NCI-H69 (cell line): ENCODE results near the gene CD200.
"Not testable (repeated sequence)": the region's sequence is repeated elsewhere in the genome, so short reads cannot be mapped to it uniquely, and the experiment has no call there.

ENCODE experiments used
- DNase-seq: peaks from one replicate; lab custom pipeline; 2025; lab: John Stamatoyannopoulos, UW

Gene CD200

GRCh38 chr3:112357930-112358780 is 25.2 kb downstream of the CD200 start:
- no peak for DNase-seq

- DNase-seq = no peak
Measured at GRCh38 chr3:112360561-112360960, 27.6 kb downstream of the CD200 start.

GRCh38 chr3:112362221-112362620 is 29.3 kb downstream of the CD200 start:
- no peak for DNase-seq

- DNase-seq = no peak
Measured at GRCh38 chr3:112364291-112364690, 31.3 kb downstream of the CD200 start.

- DNase-seq = no peak
Measured at GRCh38 chr3:112365035-112365434, 32.1 kb downstream of the CD200 start.

GRCh38 chr3:112365636-112366035 is 32.7 kb downstream of the CD200 start:
- DNase-seq = no peak

- DNase-seq = no peak
Measured at GRCh38 chr3:112366522-112366921, 33.6 kb downstream of the CD200 start.

- DNase-seq = no peak
Measured at GRCh38 chr3:112371569-112371968, 38.6 kb downstream of the CD200 start.

- DNase-seq = no peak
Measured at GRCh38 chr3:112372396-112372795, 39.4 kb downstream of the CD200 start.

GRCh38 chr3:112373476-112373875 is 40.5 kb downstream of the CD200 start:
- no peak for DNase-seq

GRCh38 chr3:112373924-112374323 is 41.0 kb downstream of the CD200 start:
- no peak for DNase-seq

GRCh38 chr3:112374333-112374734 is 41.4 kb downstream of the CD200 start:
- no peak for DNase-seq

GRCh38 chr3:112375117-112375516 is 42.2 kb downstream of the CD200 start:
- DNase-seq = no peak

- DNase-seq = no peak
Measured at GRCh38 chr3:112376241-112376911, 43.4 kb downstream of the CD200 start.

GRCh38 chr3:112376992-112377391 is 44.0 kb downstream of the CD200 start:
- no peak for DNase-seq

GRCh38 chr3:112377568-112378071 is 44.7 kb downstream of the CD200 start:
- no peak for DNase-seq

- not testable (repeated sequence) for DNase-seq
Measured at GRCh38 chr3:112378347-112378746, 45.4 kb downstream of the CD200 start.

- DNase-seq = no peak
Measured at GRCh38 chr3:112379020-112379690, 46.2 kb downstream of the CD200 start.

GRCh38 chr3:112381673-112382542 is 49.0 kb downstream of the CD200 start:
- DNase-seq = no peak

- no peak for DNase-seq
Measured at GRCh38 chr3:112382543-112383160, 49.7 kb downstream of the CD200 start.

GRCh38 chr3:112384769-112385168 is 51.8 kb downstream of the CD200 start:
- no peak for DNase-seq
